Activated gamma-delta T cell (primary cell): ENCODE measurements around the gene PHF21A.
"Not testable (repeated sequence)": the region's sequence is repeated elsewhere in the genome, so short reads cannot be mapped to it uniquely, and the experiment has no call there.

Experiments
- DNase-seq: peaks from one replicate; lab custom pipeline; 2025; lab: John Stamatoyannopoulos, UW

PHF21A gene

GRCh38 chr11:45921561-45922424 lies 199.5 kb downstream of the PHF21A start:
- peak; percentile 21 for DNase-seq

GRCh38 chr11:45920531-45921477 lies 200.4 kb downstream of the PHF21A start:
- DNase-seq: no peak

- DNase-seq: no peak
Observed at GRCh38 chr11:45919806-45920530, 201.3 kb downstream of the PHF21A start.

GRCh38 chr11:45918962-45919675 lies 202.1 kb downstream of the PHF21A start:
- no peak for DNase-seq

GRCh38 chr11:45918331-45918941 lies 202.8 kb downstream of the PHF21A start:
- peak; percentile 36 for DNase-seq

- DNase-seq: peak; percentile 86
Observed at GRCh38 chr11:45917623-45918330, 203.5 kb downstream of the PHF21A start, which contains the start of gene PEX16. PEX16 (minus strand) TSS chr11:45917877; CDS start chr11:45917811, 66 bp downstream.

GRCh38 chr11:45917286-45917622 lies 204.0 kb downstream of the PHF21A start:
- DNase-seq: no peak

- DNase-seq: no peak
Observed at GRCh38 chr11:45915446-45915845, 205.8 kb downstream of the PHF21A start.

- no peak for DNase-seq
Observed at GRCh38 chr11:45913942-45914635, 207.2 kb downstream of the PHF21A start.

GRCh38 chr11:45913514-45913913 lies 207.7 kb downstream of the PHF21A start:
- DNase-seq: no peak

GRCh38 chr11:45910623-45911022 lies 210.6 kb downstream of the PHF21A start:
- DNase-seq: no peak

GRCh38 chr11:45909594-45910475 lies 211.4 kb downstream of the PHF21A start:
- DNase-seq: no peak

GRCh38 chr11:45907911-45908370 lies 213.3 kb downstream of the PHF21A start:
- DNase-seq: no peak

GRCh38 chr11:45906965-45907611 lies 214.2 kb downstream of the PHF21A start, which contains the start of gene FREY1:
FREY1 (minus strand) TSS chr11:45907271; CDS start chr11:45907245, 26 bp downstream.
- DNase-seq: no peak

- no peak for DNase-seq
Observed at GRCh38 chr11:45906096-45906682, 215.1 kb downstream of the PHF21A start.

GRCh38 chr11:45905576-45905975 lies 215.7 kb downstream of the PHF21A start:
- DNase-seq: not testable (repeated sequence)

GRCh38 chr11:45905095-45905494 lies 216.2 kb downstream of the PHF21A start:
- DNase-seq: no peak
